Activated T-helper 9 cell treated with anti-CD3 and anti-CD28 coated beads, Interleukin-2, amount 50 U/mL, for 16 hours (primary cell): ENCODE measurements around the gene CLASP1.
"Not testable (repeated sequence)": the region's sequence is repeated elsewhere in the genome, so short reads cannot be mapped to it uniquely, and the experiment has no call there.

ENCODE experiments used
- DNase-seq: peaks from one replicate; pipeline ENCODE4 v3.0.0-alpha.2; 2020; ENCODE audit warnings: low read depth

Gene CLASP1

GRCh38 chr2:121472470-121472993 lies 176.7 kb downstream of the CLASP1 start:
- no peak for DNase-seq

GRCh38 chr2:121471532-121472469 lies 177.5 kb downstream of the CLASP1 start:
- no peak for DNase-seq

- DNase-seq, result no peak
These were observed 178.3 kb downstream of the CLASP1 start for GRCh38 chr2:121470917-121471316.

GRCh38 chr2:121469356-121469755 lies 179.9 kb downstream of the CLASP1 start:
- no peak for DNase-seq

GRCh38 chr2:121468936-121469335 lies 180.3 kb downstream of the CLASP1 start:
- DNase-seq, result no peak

GRCh38 chr2:121459291-121459690 lies 190.0 kb downstream of the CLASP1 start:
- no peak for DNase-seq

- DNase-seq, result no peak
These were observed 192.9 kb downstream of the CLASP1 start for GRCh38 chr2:121456325-121456724.

GRCh38 chr2:121455446-121455845 lies 193.8 kb downstream of the CLASP1 start:
- DNase-seq, result no peak

- no peak for DNase-seq
These were observed 194.6 kb downstream of the CLASP1 start for GRCh38 chr2:121454549-121455090.

- no peak for DNase-seq
These were observed 197.9 kb downstream of the CLASP1 start for GRCh38 chr2:121451398-121451797.

GRCh38 chr2:121450301-121450700 lies 199.0 kb downstream of the CLASP1 start:
- no peak for DNase-seq

GRCh38 chr2:121446647-121447241 lies 202.5 kb downstream of the CLASP1 start:
- DNase-seq, result no peak

GRCh38 chr2:121442889-121443288 lies 206.4 kb downstream of the CLASP1 start:
- DNase-seq, result no peak

GRCh38 chr2:121438290-121438689 lies 211.0 kb downstream of the CLASP1 start:
- not testable (repeated sequence) for DNase-seq

- DNase-seq, result no peak
These were observed 212.3 kb downstream of the CLASP1 start for GRCh38 chr2:121436918-121437317.

GRCh38 chr2:121435790-121436189 lies 213.5 kb downstream of the CLASP1 start:
- DNase-seq, result no peak

GRCh38 chr2:121431214-121431613 lies 218.0 kb downstream of the CLASP1 start:
- DNase-seq, result no peak

GRCh38 chr2:121429927-121430520 lies 219.2 kb downstream of the CLASP1 start:
- no peak for DNase-seq

GRCh38 chr2:121429119-121429903 lies 220.0 kb downstream of the CLASP1 start:
- DNase-seq, result no peak

GRCh38 chr2:121427187-121427689 lies 222.0 kb downstream of the CLASP1 start:
- no peak for DNase-seq

- DNase-seq, result no peak
These were observed 228.8 kb downstream of the CLASP1 start for GRCh38 chr2:121420486-121420885.
